GM12801 (cell line): ENCODE data around the gene EIF4B.

ENCODE experiments used
- CTCF ChIP-seq: IDR thresholded peaks from one replicate; pipeline ENCODE4 v1.5.1; 2011; ENCODE audit warnings: control low read depth; ENCODE audit not compliant: insufficient read length; ENCODE audit errors: extremely low read depth

Gene EIF4B

GRCh38 chr12:53065975-53066931, 60.0 kb downstream of the EIF4B start:
- TF ChIP-seq CTCF: no peak

- no peak for TF ChIP-seq CTCF
These were observed 61.1 kb downstream of the EIF4B start for GRCh38 chr12:53067074-53067992.

- TF ChIP-seq CTCF: no peak
These were observed 61.9 kb downstream of the EIF4B start for GRCh38 chr12:53067993-53068770.

- no peak for TF ChIP-seq CTCF
These were observed 62.7 kb downstream of the EIF4B start for GRCh38 chr12:53068811-53069585.

- no peak for TF ChIP-seq CTCF
These were observed 63.6 kb downstream of the EIF4B start for GRCh38 chr12:53069621-53070410.

- no peak for TF ChIP-seq CTCF
These were observed 64.7 kb downstream of the EIF4B start for GRCh38 chr12:53070877-53071492.
